IPS-18a (cell line): Measurements from ENCODE around the gene RILP.

Experiments used
- H3K27ac ChIP-seq: one replicate; pipeline ENCODE4 v1.5.1; 2013; ENCODE audit warnings: low read length
- H3K27me3 ChIP-seq: one replicate; pipeline ENCODE4 v1.6.1; 2013; ENCODE audit warnings: mild to moderate bottlenecking, low read length; ENCODE audit not compliant: control insufficient read depth, insufficient read depth
- H3K36me3 ChIP-seq: one replicate; pipeline ENCODE4 v1.6.1; 2013; ENCODE audit warnings: low read depth, low read length; ENCODE audit not compliant: control insufficient read depth
- H3K4me1 ChIP-seq: one replicate; pipeline ENCODE4 v1.6.1; 2013; ENCODE audit warnings: low read depth, low read length; ENCODE audit not compliant: control insufficient read depth
- H3K4me3 ChIP-seq: one replicate; pipeline ENCODE4 v1.5.1; 2013; ENCODE audit warnings: low read length
- H3K9ac ChIP-seq: one replicate; pipeline ENCODE4 v1.6.1; 2013; ENCODE audit warnings: mild to moderate bottlenecking, low read length, moderate library complexity
- H3K9me3 ChIP-seq: one replicate; pipeline ENCODE4 v1.6.1; 2013; ENCODE audit warnings: low read depth, low read length; ENCODE audit not compliant: control insufficient read depth

RILP gene

DNA sequence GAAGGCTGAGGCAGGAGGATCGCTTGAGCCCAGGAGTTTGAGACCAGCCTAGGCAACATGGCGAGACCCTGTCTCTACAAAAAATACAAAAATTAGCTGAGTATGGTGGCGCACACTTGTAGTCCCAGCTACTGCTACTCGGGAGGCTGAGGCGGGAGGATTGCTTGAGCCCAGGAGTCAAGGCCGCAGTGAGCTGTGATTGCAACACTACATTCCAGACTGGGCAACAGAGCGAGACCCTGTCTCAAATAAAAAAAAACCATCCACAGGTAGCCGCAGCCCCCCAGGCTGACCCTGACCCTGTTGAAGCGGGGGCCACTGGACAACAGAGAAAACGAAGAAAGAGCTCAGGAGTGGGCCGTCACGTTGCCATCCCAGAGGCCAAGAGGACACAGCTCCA lies 25.0 kb downstream of the RILP start:
- H3K36me3 ChIP-seq = no peaks in the 10 kb centered on the region
- peaks cover 10% of the 10 kb centered on the region for H3K27me3 ChIP-seq
- no peak overlapping the region for H3K9ac ChIP-seq
- H3K4me1 ChIP-seq = peaks cover 10% of the 10 kb centered on the region
- no peak overlapping the region for H3K4me3 ChIP-seq
- no peak overlapping the region for H3K27ac ChIP-seq
- no peaks in the 10 kb centered on the region for H3K9me3 ChIP-seq

DNA sequence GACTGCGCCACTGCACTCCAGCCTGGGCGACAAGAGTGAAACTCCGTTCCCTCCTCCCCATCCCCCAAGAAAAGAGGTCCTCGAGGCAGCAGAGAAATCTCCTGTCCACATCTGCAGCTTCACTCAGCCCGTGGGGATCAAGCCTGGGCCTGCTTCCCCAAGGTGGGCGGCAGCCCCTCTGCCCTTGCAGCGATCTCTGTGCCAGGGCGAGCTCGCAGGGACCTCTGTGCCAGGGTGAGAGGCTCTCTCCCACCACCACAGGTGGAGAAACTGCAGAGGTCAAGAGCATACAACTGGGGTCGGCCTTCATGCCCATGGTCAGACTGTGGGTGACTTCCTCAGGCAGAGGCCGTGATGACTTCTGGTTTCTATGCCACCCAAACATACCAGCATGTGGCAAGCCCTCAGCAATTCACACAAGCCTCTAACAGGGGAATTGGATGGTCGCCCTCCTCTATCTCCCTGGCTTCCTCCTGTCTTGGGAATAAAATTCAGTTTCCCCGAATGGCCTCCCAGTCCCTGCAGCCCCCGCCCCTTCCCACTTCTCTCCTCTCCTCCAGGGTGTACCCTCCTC lies 26.5 kb downstream of the RILP start:
- no peaks in the 10 kb centered on the region for H3K36me3 ChIP-seq
- peaks cover 10% of the 10 kb centered on the region for H3K4me1 ChIP-seq
- no peak overlapping the region for H3K27ac ChIP-seq
- no peak overlapping the region for H3K4me3 ChIP-seq
- H3K9ac ChIP-seq = no peak overlapping the region
- H3K27me3 ChIP-seq = peaks cover 7% of the 10 kb centered on the region
- H3K9me3 ChIP-seq = no peaks in the 10 kb centered on the region

DNA sequence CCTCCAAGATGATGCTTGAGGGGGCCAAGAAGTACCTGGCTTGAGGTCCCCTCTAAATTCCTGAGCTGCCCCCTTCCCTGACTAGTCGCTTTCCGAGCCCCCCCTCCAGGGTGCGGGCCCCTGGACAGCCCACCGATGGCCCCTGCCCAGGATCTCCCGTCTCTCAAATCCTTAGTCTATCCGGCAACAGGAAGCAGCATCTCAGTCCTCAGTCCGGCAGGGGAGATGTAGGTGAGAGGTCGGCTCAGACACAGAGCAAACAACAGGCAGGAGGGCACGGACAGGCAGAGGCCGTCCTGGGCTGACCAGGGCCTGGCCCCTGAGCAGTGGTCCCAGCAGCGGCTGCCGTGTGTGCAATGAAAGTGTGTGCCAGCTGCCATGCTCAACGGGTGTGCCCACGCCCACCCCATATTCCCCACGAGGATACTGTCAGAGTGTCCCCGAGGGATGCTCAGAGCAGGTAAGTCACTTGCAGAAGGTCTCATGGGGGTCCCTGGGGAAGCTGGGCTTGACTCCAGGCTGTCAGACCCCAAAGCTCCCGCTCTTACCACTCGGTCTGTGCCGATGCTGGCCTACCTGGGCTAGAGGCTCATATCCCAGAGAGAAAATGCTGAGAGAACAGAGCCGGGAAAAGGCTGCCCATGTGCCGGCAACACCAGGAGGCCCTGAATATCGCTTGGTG lies 28.3 kb downstream of the RILP start:
- Histone ChIP-seq H3K4me3 (no peak overlapping the region), H3K36me3 (no peaks in the 10 kb centered on the region), H3K27me3 (no peaks in the 10 kb centered on the region), H3K9ac (no peak overlapping the region), H3K9me3 (no peaks in the 10 kb centered on the region), H3K27ac (no peak overlapping the region), H3K4me1 (peaks cover 2% of the 10 kb centered on the region)

DNA sequence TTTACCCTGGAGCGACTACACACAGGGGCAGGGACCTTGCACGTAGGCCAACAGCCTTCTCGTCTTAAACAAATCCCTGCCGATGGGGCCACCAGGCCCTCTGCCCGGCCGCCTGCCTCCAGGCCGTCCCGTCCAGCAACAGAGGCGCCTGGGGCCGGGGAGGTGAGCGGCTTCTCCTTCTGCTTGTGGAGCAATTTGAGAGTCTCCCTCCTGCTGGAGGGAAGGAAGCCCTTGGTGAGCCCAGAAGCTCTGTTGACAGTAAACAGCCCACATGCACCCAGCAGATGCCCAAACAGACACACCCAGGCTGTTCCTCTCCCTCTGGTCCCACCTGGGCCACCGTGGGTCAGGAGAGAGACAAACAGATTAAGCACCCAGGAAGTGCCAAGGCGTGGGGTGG lies 29.2 kb downstream of the RILP start:
- H3K27ac ChIP-seq = no peak overlapping the region
- H3K4me3 ChIP-seq = no peak overlapping the region
- no peaks in the 10 kb centered on the region for H3K36me3 ChIP-seq
- peaks cover 1% of the 10 kb centered on the region for H3K4me1 ChIP-seq
- no peaks in the 10 kb centered on the region for H3K9me3 ChIP-seq
- H3K9ac ChIP-seq = no peak overlapping the region
- H3K27me3 ChIP-seq = no peaks in the 10 kb centered on the region

DNA sequence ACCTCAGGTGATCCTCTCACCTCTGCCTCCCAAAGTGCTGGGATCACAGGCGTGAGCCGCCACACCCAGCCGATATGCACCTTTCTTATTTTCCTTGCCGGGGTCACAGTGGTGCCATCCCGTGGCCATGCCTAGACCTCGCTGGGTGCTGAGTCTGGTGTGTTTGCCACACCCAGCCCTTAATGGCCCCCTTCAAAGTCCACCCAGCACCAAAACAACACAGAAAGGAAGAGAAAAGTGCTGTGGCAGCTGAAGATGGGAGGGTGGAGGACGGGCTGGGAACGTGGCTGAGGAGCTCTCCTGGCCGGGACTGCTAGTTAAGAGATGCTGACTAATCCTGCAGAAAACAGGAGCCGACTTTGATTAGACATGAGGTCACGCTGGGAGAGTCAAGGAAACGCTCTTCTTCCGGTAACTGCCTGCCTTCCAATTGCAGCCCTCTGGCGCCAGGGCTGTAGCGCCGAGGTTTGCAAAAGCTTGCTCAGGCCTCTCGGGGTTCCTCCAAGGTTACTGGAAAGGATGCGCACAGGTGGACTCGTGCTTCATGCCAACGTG lies 32.0 kb downstream of the RILP start:
- H3K4me1 ChIP-seq = no peaks in the 10 kb centered on the region
- H3K4me3 ChIP-seq = no peak overlapping the region
- H3K27ac ChIP-seq = no peak overlapping the region
- no peaks in the 10 kb centered on the region for H3K27me3 ChIP-seq
- no peaks in the 10 kb centered on the region for H3K36me3 ChIP-seq
- H3K9me3 ChIP-seq = no peaks in the 10 kb centered on the region
- no peak overlapping the region for H3K9ac ChIP-seq

DNA sequence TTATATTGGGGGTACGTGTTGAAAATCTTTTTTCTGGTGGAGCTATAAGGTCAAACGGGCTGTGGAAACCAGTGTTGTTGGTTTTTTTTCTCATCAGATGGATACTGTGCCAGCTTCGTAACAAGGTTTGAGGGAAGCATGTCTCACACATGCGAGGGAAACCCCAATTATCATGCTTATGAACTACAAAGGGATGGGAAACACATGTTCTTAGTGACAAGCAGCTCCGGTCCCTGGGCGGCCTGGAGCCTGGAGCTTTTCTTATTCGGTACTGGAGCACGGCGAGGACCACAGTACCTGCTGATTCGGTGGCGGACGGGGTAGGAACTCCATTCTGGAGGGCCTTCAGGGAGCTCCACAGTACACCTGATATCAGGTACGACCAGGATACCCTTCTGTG lies 33.6 kb downstream of the RILP start:
- H3K27ac ChIP-seq = no peak overlapping the region
- no peaks in the 10 kb centered on the region for H3K9me3 ChIP-seq
- H3K27me3 ChIP-seq = no peaks in the 10 kb centered on the region
- no peak overlapping the region for H3K9ac ChIP-seq
- H3K4me1 ChIP-seq = no peaks in the 10 kb centered on the region
- H3K36me3 ChIP-seq = no peaks in the 10 kb centered on the region
- no peak overlapping the region for H3K4me3 ChIP-seq

DNA sequence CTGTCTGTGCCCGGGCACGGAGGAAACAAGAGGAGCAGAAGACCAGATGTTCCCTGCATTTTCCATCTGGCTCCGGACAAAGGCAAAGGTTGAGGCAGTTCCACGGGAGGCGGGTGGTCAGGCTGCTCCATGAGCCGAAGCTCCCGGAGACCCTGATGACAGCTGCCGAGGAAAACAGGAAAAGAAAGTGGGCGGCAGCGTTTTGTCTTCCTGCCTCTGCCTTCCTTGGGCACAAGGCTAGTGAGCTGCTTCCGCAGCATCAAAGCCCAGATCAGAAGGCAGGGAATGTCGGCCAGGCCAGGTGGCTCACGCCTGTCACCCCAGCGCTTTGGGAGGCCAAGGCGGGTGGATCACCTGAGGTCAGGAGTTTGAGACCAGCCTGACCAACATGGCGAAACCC lies 37.3 kb downstream of the RILP start:
- H3K4me1 ChIP-seq = no peaks in the 10 kb centered on the region

DNA sequence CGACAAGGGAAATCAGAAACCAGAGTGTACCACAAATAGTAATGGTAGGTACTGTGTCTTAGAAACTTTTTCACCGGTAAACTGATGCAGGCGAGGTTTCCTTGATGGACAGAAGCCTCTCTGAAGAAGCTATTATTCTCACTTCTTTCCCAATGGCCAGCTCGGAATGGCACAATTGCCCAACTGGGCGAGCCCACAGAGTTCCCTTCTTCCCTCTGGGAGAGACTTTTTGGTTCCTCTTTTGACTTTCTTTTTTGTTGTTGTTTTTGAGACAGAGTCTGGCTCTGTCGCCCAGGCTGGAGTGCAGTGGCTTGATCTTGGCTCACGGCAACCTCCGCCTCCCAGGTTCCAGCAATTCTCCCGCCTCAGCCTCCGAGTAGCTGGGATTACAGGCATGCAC lies 38.0 kb downstream of the RILP start:
- Histone ChIP-seq H3K4me1 (no peaks in the 10 kb centered on the region), H3K27me3 (no peaks in the 10 kb centered on the region), H3K9ac (no peak overlapping the region), H3K9me3 (no peaks in the 10 kb centered on the region), H3K27ac (no peak overlapping the region), H3K36me3 (no peaks in the 10 kb centered on the region), H3K4me3 (no peak overlapping the region)

More for the DNA sequence above, 37.3 kb downstream of the RILP start:
- H3K9ac ChIP-seq = no peak overlapping the region
- no peaks in the 10 kb centered on the region for H3K27me3 ChIP-seq
- H3K4me3 ChIP-seq = no peak overlapping the region
- no peaks in the 10 kb centered on the region for H3K36me3 ChIP-seq
- no peak overlapping the region for H3K27ac ChIP-seq
- no peaks in the 10 kb centered on the region for H3K9me3 ChIP-seq

DNA sequence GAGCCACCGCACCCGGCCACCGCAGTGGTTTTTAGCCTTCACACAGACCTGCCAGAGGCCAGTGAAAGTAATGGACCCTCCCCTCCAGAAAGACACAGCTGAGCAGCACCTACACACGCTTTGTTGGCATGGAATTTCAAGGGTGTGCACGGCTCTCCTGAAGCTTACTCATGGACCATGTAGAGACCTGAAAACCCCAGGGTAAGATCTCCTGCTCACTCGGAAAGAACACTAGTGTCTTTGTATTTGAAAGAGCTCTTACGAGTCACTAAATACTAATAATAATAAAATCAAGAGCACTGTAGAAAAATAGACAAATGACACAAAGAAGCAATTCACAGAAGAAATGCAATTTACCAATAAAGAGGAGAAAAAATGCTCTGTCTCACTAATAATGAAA lies 41.0 kb downstream of the RILP start:
- H3K9me3 ChIP-seq = no peaks in the 10 kb centered on the region
- H3K27me3 ChIP-seq = no peaks in the 10 kb centered on the region
- no peak overlapping the region for H3K9ac ChIP-seq
- no peaks in the 10 kb centered on the region for H3K36me3 ChIP-seq
- peaks cover 7% of the 10 kb centered on the region for H3K4me1 ChIP-seq
- no peak overlapping the region for H3K4me3 ChIP-seq
- no peak overlapping the region for H3K27ac ChIP-seq

DNA sequence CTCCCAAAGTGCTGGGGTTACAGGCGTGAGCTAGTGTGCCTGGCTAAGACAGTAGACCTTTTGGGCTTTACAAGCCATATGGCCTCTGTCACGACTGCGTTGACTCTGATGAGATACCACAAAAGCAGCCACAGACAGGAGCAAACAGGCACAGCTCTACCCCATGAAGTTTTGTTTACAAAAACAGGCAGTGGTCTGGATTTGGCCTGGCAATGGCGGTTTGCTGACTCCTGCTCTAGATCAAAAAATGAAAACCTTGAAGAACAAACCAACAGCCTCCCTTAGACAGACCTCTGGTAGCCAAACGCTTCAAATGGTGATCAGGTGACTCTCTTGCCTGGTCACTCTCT lies 41.7 kb downstream of the RILP start:
- H3K27ac ChIP-seq = no peak overlapping the region
- H3K36me3 ChIP-seq = no peaks in the 10 kb centered on the region
- no peaks in the 10 kb centered on the region for H3K27me3 ChIP-seq
- peaks cover 7% of the 10 kb centered on the region for H3K4me1 ChIP-seq
- H3K9ac ChIP-seq = no peak overlapping the region
- no peak overlapping the region for H3K4me3 ChIP-seq
- no peaks in the 10 kb centered on the region for H3K9me3 ChIP-seq

DNA sequence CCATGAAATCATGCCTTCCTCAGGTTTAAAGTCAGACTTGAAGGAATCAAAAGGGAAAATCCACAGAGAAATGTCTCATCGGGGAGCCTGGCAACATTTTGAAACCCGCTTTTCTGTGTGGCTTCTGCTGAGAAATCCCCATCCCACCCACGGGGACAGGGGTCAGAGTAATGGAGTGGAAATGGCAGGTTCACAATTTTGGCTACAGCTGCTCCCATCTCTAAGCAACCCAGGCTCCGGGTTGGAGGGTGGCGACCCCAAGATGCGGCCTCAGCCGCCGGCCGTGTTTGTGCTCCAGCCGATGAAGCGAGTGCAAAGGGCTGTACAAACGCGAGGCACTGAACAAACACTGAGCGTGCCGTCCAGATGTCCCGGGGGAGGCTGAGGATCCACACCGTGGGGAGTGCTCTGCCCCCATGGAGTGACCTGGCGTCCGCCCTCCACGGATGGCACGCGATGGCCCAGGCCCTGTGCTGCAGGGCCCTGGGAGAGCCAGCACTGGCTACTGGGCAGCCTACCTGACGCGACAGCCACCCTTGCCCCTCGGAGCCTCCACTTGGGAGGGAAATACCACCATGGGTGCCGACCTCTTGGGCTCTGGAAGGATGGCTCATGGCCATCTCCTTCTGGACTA lies 43.2 kb downstream of the RILP start:
- Histone ChIP-seq H3K27me3 (no peaks in the 10 kb centered on the region), H3K4me3 (no peak overlapping the region), H3K9ac (no peak overlapping the region), H3K4me1 (peaks cover 7% of the 10 kb centered on the region), H3K9me3 (no peaks in the 10 kb centered on the region), H3K36me3 (no peaks in the 10 kb centered on the region), H3K27ac (no peak overlapping the region)
